Adrenal gland (tissue), 12 donors: Measurements from ENCODE around the gene TGDS. TPM values are rescaled to one million over a fixed set of nuclear protein-coding genes. Genes with fewer than 3 reads are reported as not detected.

Experiments
- DNase-seq, 7 donors: peaks; one replicate each; pipeline ENCODE4 v3.0.0-alpha.2; 2019 to 2020
- H3K27ac ChIP-seq, 5 donors: fragments of 200-600 bp; sonication (generic) in 4 of 5; 1 replicate in 3 of 5; 2 replicates in 2 of 5; pipeline versions ENCODE4 v1.5.1 to v1.8.0; 2016 to 2020; ENCODE audit warnings: mild to moderate bottlenecking in 1 of 5
- H3K27me3 ChIP-seq: fragments of 200-600 bp; 2 replicates; pipeline ENCODE4 v1.8.0; 2021
- H3K36me3 ChIP-seq, 2 donors: fragments of 200-600 bp; replicated peaks in 1 of 2; 1 replicate in 1 of 2; 2 replicates in 1 of 2; pipeline versions ENCODE4 v1.5.1 to v1.8.0; 2018 to 2022
- H3K4me1 ChIP-seq, 2 donors: fragments of 200-600 bp; replicated peaks in 1 of 2; 1 replicate in 1 of 2; 2 replicates in 1 of 2; pipeline versions ENCODE4 v1.5.1 to v1.8.0; 2018 to 2021
- H3K4me3 ChIP-seq, 4 donors: fragments of 200-600 bp; sonication (generic) in 3 of 4; one replicate each; pipeline ENCODE4 v1.5.1; 2016 to 2018
- H3K9me3 ChIP-seq, 3 donors: fragments of 200-600 bp; sonication (generic) in 1 of 3; replicated peaks in 1 of 3; 1 replicate in 2 of 3; 2 replicates in 1 of 3; pipeline versions ENCODE4 v1.5.1 to v1.8.0; 2016 to 2021
- CTCF ChIP-seq, 6 experiments: fragments of 450-650 bp in 4 of 6; fragments of 200-600 bp in 2 of 6; sonication (generic) in 1 of 6; IDR thresholded peaks; 1 replicate in 5 of 6; 2 replicates in 1 of 6; pipeline versions ENCODE4 v1.5.1 to v1.8.0; 2016 to 2021; ENCODE audit warnings: antibody characterized with exemption in 6 of 6, mild to moderate bottlenecking in 2 of 6, moderate library complexity in 1 of 6
- POLR2A ChIP-seq, 2 donors: fragments of 450-650 bp; IDR thresholded peaks; one replicate each; pipeline ENCODE4 v1.6.1; 2017; ENCODE audit warnings: antibody characterized with exemption in 2 of 2, mild to moderate bottlenecking in 2 of 2, moderate library complexity in 1 of 2
- WGBS, 4 donors: extraction: QIAGEN DNeasy Blood & Tissue Kit in 2 of 4; methylation state at CpG; one replicate each; pipeline versions ENCODE4 v1.1.5 to v1.1.7; 2013 to 2017; 5-methylcytosine and 5-hydroxymethylcytosine counted together
- intact Hi-C, 2 donors: fragments of 100-400 bp; cut with DNase I; formaldehyde crosslinking; loops; one replicate each; pipeline versions ENCODE4 v1.14.1 to v1.15.0; 2022 to 2023
- polyA plus RNA-seq, 3 donors: library from polyadenylated mRNA; stranded (reverse); fragments of 200-250 nt in 2 of 3; fragments of 350-450 nt in 1 of 3; fragmentation: Illumina TruSeq in 1 of 3; extraction: RNeasy Lipid Tissue Mini Kit (QIAGEN cat#74804) in 1 of 3; gene quantifications; one replicate each; pipeline ENCODE4 v1.2.3, GENCODE V29; 2013 to 2014
- total RNA-seq, 9 donors: library from RNA; depleted of rRNA in 4 of 9; stranded (reverse); fragments of >200 nt in 4 of 9; fragments of 120-200 nt in 1 of 9; fragmentation: NEBNext Ultra II Directional in 1 of 9; extraction: Animal tissue kit (Norgen Biotek cat#: 25700) in 1 of 9; gene quantifications; one replicate each; pipeline versions ENCODE4 v1.1.0 to v1.2.4, GENCODE V29; 2013 to 2023
- donor health status: healthy with polysubstance abuse.
- donor health status: Bipolar disorder and iron deficiency.
- donor health status: DM: yes; HTN: yes; CAD: no.
- donor health status: DM: no; HTN: no; CAD: no.
- donor health status: DM: no; HTN: no; CAD: no.
- donor health status: DM: yes; HTN: yes; CAD: no.

Gene TGDS
- total and polyA plus RNA-seq, 12 donors: 6.2 to 27.4 (median 11.6) TPM

- Histone ChIP-seq H3K36me3 (no peaks in the 10 kb centered on the region), H3K27ac (no peak overlapping the region), H3K27me3 (no peaks in the 10 kb centered on the region), H3K4me3 (no peak overlapping the region), H3K4me1 (no peaks in the 10 kb centered on the region), H3K9me3 (no peaks in the 10 kb centered on the region)
- WGBS, 4 donors: 68 to 89% (median 83%) methylated on average over 1 of the region's 1 CpG
- TF ChIP-seq POLR2A (IDR thresholded peaks at IDR 0.05): no peak
- TF ChIP-seq CTCF (IDR thresholded peaks at IDR 0.05): no peak
- intact Hi-C loops: no loop called here
- DNase-seq: no peak
Observed at GRCh38 chr13:94556041-94556440, 39.9 kb downstream of the TGDS start.

DNA sequence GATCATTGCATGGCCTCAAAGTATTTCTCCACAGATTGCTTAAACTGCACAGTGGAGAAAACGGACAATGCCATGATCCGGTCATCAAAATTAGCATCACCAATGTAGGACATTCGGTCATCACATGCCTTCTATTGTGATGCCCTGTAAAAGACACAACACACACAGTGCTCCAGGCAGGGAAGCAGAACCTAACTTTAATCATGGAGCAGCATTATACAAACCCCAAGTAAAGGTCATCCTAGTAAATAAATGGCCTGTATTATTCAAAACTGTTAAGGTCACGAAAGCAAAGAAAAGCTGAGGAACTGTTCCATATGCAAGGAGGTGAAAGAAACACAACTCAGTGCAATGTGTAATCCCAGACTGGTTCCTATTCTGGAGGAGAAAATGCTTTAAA lies 42.2 kb downstream of the TGDS start:
- Histone ChIP-seq H3K36me3 (no peaks in the 10 kb centered on the region), H3K4me3 (no peak overlapping the region), H3K27ac (no peak overlapping the region), H3K9me3 (no peaks in the 10 kb centered on the region), H3K4me1 (peaks cover under 1 to 1% of the 10 kb centered on the region in 2 donors), H3K27me3 (no peaks in the 10 kb centered on the region)
- DNase-seq: no peak
- intact Hi-C loops: no loop called here
- TF ChIP-seq POLR2A (IDR thresholded peaks at IDR 0.05) (no peak), CTCF (IDR thresholded peaks at IDR 0.05) (no peak)
- 85 to 95% (median 90%) methylated on average over 4 of the region's 4 CpGs for WGBS, 4 donors

DNA sequence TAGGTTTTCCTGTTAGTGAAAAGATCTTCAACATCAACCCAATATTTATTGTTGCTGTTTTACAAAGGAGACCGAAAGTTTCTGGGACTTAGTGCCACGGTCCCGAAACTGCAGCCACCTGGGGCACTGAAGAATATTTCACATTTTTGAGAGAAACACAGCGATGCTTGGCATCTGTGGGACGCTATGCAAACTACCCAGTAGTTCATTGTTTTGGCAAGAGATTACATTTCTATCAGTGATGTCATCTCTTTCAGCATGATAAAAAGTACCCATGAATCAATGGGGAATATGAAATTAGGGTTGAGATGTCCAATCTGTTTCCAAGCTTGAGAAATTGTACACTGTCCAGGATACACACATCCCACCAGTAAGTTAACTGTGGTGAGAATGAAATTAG lies 43.9 kb downstream of the TGDS start:
- no peak for DNase-seq
- intact Hi-C loops: no loop called here
- no peak for TF ChIP-seq CTCF (IDR thresholded peaks at IDR 0.05)
- no peak for TF ChIP-seq POLR2A (IDR thresholded peaks at IDR 0.05)
- Histone ChIP-seq H3K27me3 (no peaks in the 10 kb centered on the region), H3K4me1 (peaks cover 7 to 9% of the 10 kb centered on the region in 2 donors), H3K9me3 (no peaks in the 10 kb centered on the region), H3K4me3 (no peak overlapping the region), H3K27ac (no peak overlapping the region), H3K36me3 (no peaks in the 10 kb centered on the region)
- 86 to 97% (median 89%) methylated on average over 5 of the region's 5 CpGs for WGBS, 4 donors

- WGBS, 4 donors: 18 to 23% (median 20%) methylated on average over 18 to 21 of the region's 21 CpGs
- no peaks in the 10 kb centered on the region for H3K27me3 ChIP-seq
- intact Hi-C loops: no loop called here
- no peaks in the 10 kb centered on the region for H3K36me3 ChIP-seq
- H3K9me3 ChIP-seq: no peaks in the 10 kb centered on the region
- peak in 6 of 7 donors; percentile 44 to 76 (median 54) for DNase-seq
- no peak for TF ChIP-seq POLR2A (IDR thresholded peaks at IDR 0.05)
- TF ChIP-seq CTCF (IDR thresholded peaks at IDR 0.05): no peak
- H3K4me1 ChIP-seq: peaks cover 7 to 9% of the 10 kb centered on the region in 2 donors
- H3K4me3 ChIP-seq: peak overlapping the region; percentile 46 to 93 (median 66)
- H3K27ac ChIP-seq: peak overlapping the region; percentile 66 to 97 (median 94)
Observed at GRCh38 chr13:94550062-94550738, 45.8 kb downstream of the TGDS start.
